Measurements from ENCODE around the gene PRKCZ.

DNA sequence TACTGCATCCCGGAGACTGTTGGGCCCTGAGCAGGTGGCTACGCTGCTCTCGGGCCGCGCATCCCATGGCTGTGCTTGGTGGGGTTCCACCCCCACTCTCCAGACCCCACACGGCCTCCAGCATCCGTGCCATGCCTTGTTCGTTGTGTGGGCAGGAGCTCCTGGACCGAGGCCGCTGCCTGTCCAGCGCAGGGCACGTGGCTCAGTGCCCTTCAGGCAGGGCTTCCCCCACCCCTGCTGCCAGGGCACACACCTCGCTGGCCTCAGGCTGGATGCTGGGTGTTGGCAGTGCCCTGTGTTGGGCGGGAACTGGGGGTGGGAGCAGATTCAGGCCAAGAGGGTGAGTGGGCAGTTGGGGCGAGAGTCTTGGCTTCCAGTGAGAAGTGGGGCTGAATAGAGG is 9.9 kb downstream of the PRKCZ start:
- TF ChIP-seq, protein P1, sequence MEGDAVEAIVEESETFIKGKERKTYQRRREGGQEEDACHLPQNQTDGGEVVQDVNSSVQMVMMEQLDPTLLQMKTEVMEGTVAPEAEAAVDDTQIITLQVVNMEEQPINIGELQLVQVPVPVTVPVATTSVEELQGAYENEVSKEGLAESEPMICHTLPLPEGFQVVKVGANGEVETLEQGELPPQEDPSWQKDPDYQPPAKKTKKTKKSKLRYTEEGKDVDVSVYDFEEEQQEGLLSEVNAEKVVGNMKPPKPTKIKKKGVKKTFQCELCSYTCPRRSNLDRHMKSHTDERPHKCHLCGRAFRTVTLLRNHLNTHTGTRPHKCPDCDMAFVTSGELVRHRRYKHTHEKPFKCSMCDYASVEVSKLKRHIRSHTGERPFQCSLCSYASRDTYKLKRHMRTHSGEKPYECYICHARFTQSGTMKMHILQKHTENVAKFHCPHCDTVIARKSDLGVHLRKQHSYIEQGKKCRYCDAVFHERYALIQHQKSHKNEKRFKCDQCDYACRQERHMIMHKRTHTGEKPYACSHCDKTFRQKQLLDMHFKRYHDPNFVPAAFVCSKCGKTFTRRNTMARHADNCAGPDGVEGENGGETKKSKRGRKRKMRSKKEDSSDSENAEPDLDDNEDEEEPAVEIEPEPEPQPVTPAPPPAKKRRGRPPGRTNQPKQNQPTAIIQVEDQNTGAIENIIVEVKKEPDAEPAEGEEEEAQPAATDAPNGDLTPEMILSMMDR (IDR thresholded peaks at IDR 0.05; ENCODE audit: low read depth, low read length): no peak
- TF ChIP-seq POLR2A (IDR thresholded peaks at IDR 0.05; ENCODE audit: extremely low read depth, insufficient read length): no peak
- TF ChIP-seq, protein P2, sequence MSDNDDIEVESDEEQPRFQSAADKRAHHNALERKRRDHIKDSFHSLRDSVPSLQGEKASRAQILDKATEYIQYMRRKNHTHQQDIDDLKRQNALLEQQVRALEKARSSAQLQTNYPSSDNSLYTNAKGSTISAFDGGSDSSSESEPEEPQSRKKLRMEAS (IDR thresholded peaks at IDR 0.05; ENCODE audit: low read depth, low read length): no peak

Measured in NB4 (cell line).